HepG2 (cell line): ENCODE measurements around the gene ZFX. TPM values are rescaled to one million over a fixed set of nuclear protein-coding genes. Genes with fewer than 3 reads are reported as not detected.

ENCODE experiments used
- CAMTA2 ChIP-seq: sonication (generic); formaldehyde crosslinking; IDR thresholded peaks from 2 replicates; pipeline ENCODE4 v1.4.0; 2020; ENCODE audit warnings: mild to moderate bottlenecking, missing genetic modification reagents, borderline replicate concordance
- CBX5 ChIP-seq: sonication (generic); formaldehyde crosslinking; IDR thresholded peaks from 2 replicates; pipeline ENCODE4 v1.4.0; 2020; ENCODE audit warnings: missing genetic modification reagents, borderline replicate concordance
- HOXA3 ChIP-seq: sonication (generic); formaldehyde crosslinking; IDR thresholded peaks from 2 replicates; pipeline ENCODE4 v1.5.0; 2020; ENCODE audit warnings: missing genetic modification reagents
- PHF21A ChIP-seq: sonication (generic); formaldehyde crosslinking; IDR thresholded peaks from 2 replicates; pipeline ENCODE4 v1.5.0; 2020; ENCODE audit warnings: mild to moderate bottlenecking, missing genetic modification reagents
- PHF8 ChIP-seq: sonication (generic); formaldehyde crosslinking; IDR thresholded peaks from 2 replicates; pipeline ENCODE4 v1.5.0; 2020; ENCODE audit warnings: missing genetic modification reagents
- PLRG1 ChIP-seq: fragments of 450-650 bp; conservative IDR thresholded peaks from 2 replicates; pipeline ENCODE4 v1.6.1; 2016
- PPARG ChIP-seq: conservative IDR thresholded peaks from 2 replicates; pipeline ENCODE4 v1.6.1; 2016; ENCODE audit warnings: missing biosample characterization, missing genetic modification reagents
- RORA ChIP-seq: sonication (generic); formaldehyde crosslinking; IDR thresholded peaks from 2 replicates; pipeline ENCODE4 v1.5.0; 2020; ENCODE audit warnings: mild to moderate bottlenecking, missing genetic modification reagents, moderate library complexity
- SOX6 ChIP-seq, 2 experiments: fragments of 450-650 bp in 1 of 2; sonication (generic) in 1 of 2; formaldehyde crosslinking in 1 of 2; IDR thresholded peaks; 2 replicates each; pipeline versions ENCODE4 v1.4.0 to v1.6.1; 2017 to 2020; ENCODE audit warnings: antibody characterized with exemption in 1 of 2, mild to moderate bottlenecking in 1 of 2, missing genetic modification reagents in 1 of 2
- TEAD2 ChIP-seq: sonication (generic); formaldehyde crosslinking; IDR thresholded peaks from 2 replicates; pipeline ENCODE4 v1.9.0; 2021; ENCODE audit warnings: missing genetic modification reagents
- YEATS4 ChIP-seq: sonication (generic); formaldehyde crosslinking; IDR thresholded peaks from 2 replicates; pipeline ENCODE4 v1.4.0; 2020; ENCODE audit warnings: missing genetic modification reagents, borderline replicate concordance
- ZNF382 ChIP-seq: sonication (generic); formaldehyde crosslinking; IDR thresholded peaks from 2 replicates; pipeline ENCODE4 v1.5.0; 2020; ENCODE audit warnings: missing genetic modification reagents, mild to moderate bottlenecking, borderline replicate concordance
- ZNF430 ChIP-seq: sonication (generic); formaldehyde crosslinking; IDR thresholded peaks from 2 replicates; pipeline ENCODE4 v1.9.0; 2021; ENCODE audit warnings: mild to moderate bottlenecking, missing genetic modification reagents
- ZNF572 ChIP-seq: sonication (generic); formaldehyde crosslinking; IDR thresholded peaks from 2 replicates; pipeline ENCODE4 v1.5.1; 2020; ENCODE audit warnings: mild to moderate bottlenecking, missing genetic modification reagents
- ZNF605 ChIP-seq: sonication (generic); formaldehyde crosslinking; IDR thresholded peaks from 2 replicates; pipeline ENCODE4 v1.8.0; 2022; ENCODE audit warnings: mild to moderate bottlenecking, missing genetic modification reagents
- ZNF703 ChIP-seq: sonication (generic); formaldehyde crosslinking; IDR thresholded peaks from 2 replicates; pipeline ENCODE4 v1.5.1; 2020; ENCODE audit warnings: missing genetic modification reagents, mild to moderate bottlenecking, moderate library complexity, borderline replicate concordance
- ZNF737 ChIP-seq: sonication (generic); formaldehyde crosslinking; IDR thresholded peaks from 2 replicates; pipeline ENCODE4 v1.5.0; 2020; ENCODE audit warnings: missing genetic modification reagents, mild to moderate bottlenecking, borderline replicate concordance
- polyA plus RNA-seq, 8 experiments: library from polyadenylated mRNA; depleted of rRNA in 3 of 8; stranded (reverse) in 7 of 8; unstranded in 1 of 8; fragments of >200 nt; fragmentation: Illumina TruSeq in 4 of 8; extraction: Trizol in 4 of 8; gene quantifications; 2 replicates each; pipeline versions ENCODE4 v1.2.1 to v1.2.3, GENCODE V29; 2011 to 2016; ENCODE audit warnings: low read depth in 4 of 8, missing spikeins in 1 of 8, mixed read lengths in 1 of 8; ENCODE audit not compliant: insufficient read depth in 1 of 8
- total RNA-seq, 5 experiments: library from RNA; depleted of rRNA; stranded (reverse); fragments of >200 nt; fragmentation: Illumina TruSeq; extraction: Trizol; gene quantifications; 2 replicates each; pipeline ENCODE4 v1.2.3, GENCODE V29; 2016; ENCODE audit warnings: low read depth in 1 of 5
- TF ChIP-seq, protein P1 (sequence below): sonication (generic); formaldehyde crosslinking; IDR thresholded peaks from 2 replicates; pipeline ENCODE4 v1.5.0; 2020; ENCODE audit warnings: mild to moderate bottlenecking, missing genetic modification reagents, borderline replicate concordance
- TF ChIP-seq, protein P2 (sequence below): sonication (generic); formaldehyde crosslinking; IDR thresholded peaks from 2 replicates; pipeline ENCODE4 v1.8.0; 2022; ENCODE audit warnings: missing genetic modification reagents, mild to moderate bottlenecking, moderate library complexity, borderline replicate concordance
- TF ChIP-seq, protein P3 (sequence below): sonication (generic); formaldehyde crosslinking; IDR thresholded peaks from 2 replicates; pipeline ENCODE4 v1.8.1; 2022; ENCODE audit warnings: low read depth, mild to moderate bottlenecking, missing genetic modification reagents

Gene ZFX
- total and polyA plus RNA-seq, 2 of the 13 experiments (the other 11 are each of a cell fraction or from before 2014, with no cell fraction given): 13.8 to 37.3 TPM

- TF ChIP-seq, protein P1, sequence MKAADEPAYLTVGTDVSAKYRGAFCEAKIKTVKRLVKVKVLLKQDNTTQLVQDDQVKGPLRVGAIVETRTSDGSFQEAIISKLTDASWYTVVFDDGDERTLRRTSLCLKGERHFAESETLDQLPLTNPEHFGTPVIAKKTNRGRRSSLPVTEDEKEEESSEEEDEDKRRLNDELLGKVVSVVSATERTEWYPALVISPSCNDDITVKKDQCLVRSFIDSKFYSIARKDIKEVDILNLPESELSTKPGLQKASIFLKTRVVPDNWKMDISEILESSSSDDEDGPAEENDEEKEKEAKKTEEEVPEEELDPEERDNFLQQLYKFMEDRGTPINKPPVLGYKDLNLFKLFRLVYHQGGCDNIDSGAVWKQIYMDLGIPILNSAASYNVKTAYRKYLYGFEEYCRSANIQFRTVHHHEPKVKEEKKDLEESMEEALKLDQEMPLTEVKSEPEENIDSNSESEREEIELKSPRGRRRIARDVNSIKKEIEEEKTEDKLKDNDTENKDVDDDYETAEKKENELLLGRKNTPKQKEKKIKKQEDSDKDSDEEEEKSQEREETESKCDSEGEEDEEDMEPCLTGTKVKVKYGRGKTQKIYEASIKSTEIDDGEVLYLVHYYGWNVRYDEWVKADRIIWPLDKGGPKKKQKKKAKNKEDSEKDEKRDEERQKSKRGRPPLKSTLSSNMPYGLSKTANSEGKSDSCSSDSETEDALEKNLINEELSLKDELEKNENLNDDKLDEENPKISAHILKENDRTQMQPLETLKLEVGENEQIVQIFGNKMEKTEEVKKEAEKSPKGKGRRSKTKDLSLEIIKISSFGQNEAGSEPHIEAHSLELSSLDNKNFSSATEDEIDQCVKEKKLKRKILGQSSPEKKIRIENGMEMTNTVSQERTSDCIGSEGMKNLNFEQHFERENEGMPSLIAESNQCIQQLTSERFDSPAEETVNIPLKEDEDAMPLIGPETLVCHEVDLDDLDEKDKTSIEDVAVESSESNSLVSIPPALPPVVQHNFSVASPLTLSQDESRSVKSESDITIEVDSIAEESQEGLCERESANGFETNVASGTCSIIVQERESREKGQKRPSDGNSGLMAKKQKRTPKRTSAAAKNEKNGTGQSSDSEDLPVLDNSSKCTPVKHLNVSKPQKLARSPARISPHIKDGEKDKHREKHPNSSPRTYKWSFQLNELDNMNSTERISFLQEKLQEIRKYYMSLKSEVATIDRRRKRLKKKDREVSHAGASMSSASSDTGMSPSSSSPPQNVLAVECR (CRISPR knock-in tag): peak; percentile 45; the same call in 1 of the 2 replicates
- TF ChIP-seq PHF8 (CRISPR knock-in tag): peak; percentile 45
- peak; percentile 69; the same call in 1 of the 2 replicates for TF ChIP-seq ZNF430 (CRISPR knock-in tag)
- no peak for TF ChIP-seq TEAD2 (CRISPR knock-in tag)
- no peak for TF ChIP-seq SOX6 (IDR thresholded peaks at IDR 0.05)
- TF ChIP-seq SOX6 (CRISPR knock-in tag; IDR thresholded peaks at IDR 0.05): peak; percentile 29; the same call in 1 of the 2 replicates
- TF ChIP-seq HOXA3: peak; percentile 99
- no peak for TF ChIP-seq ZNF382 (CRISPR knock-in tag)
- TF ChIP-seq, protein P2, sequence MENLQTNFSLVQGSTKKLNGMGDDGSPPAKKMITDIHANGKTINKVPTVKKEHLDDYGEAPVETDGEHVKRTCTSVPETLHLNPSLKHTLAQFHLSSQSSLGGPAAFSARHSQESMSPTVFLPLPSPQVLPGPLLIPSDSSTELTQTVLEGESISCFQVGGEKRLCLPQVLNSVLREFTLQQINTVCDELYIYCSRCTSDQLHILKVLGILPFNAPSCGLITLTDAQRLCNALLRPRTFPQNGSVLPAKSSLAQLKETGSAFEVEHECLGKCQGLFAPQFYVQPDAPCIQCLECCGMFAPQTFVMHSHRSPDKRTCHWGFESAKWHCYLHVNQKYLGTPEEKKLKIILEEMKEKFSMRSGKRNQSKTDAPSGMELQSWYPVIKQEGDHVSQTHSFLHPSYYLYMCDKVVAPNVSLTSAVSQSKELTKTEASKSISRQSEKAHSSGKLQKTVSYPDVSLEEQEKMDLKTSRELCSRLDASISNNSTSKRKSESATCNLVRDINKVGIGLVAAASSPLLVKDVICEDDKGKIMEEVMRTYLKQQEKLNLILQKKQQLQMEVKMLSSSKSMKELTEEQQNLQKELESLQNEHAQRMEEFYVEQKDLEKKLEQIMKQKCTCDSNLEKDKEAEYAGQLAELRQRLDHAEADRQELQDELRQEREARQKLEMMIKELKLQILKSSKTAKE (CRISPR knock-in tag): no peak
- 0 out of 2 replicates have a peak, but pooled peaks have one; percentile 14 for TF ChIP-seq PPARG
- no peak for TF ChIP-seq ZNF703 (CRISPR knock-in tag)
- TF ChIP-seq RORA (CRISPR knock-in tag): no peak
- no peak for TF ChIP-seq ZNF737 (CRISPR knock-in tag)
- TF ChIP-seq ZNF572 (CRISPR knock-in tag): no peak
- peak; percentile 68; the same call in 1 of the 2 replicates for TF ChIP-seq YEATS4 (CRISPR knock-in tag)
- no peak for TF ChIP-seq CAMTA2 (CRISPR knock-in tag)
- TF ChIP-seq PHF21A (CRISPR knock-in tag): no peak
- TF ChIP-seq CBX5 (CRISPR knock-in tag): no peak
- TF ChIP-seq PLRG1: no peak
- TF ChIP-seq, protein P3, sequence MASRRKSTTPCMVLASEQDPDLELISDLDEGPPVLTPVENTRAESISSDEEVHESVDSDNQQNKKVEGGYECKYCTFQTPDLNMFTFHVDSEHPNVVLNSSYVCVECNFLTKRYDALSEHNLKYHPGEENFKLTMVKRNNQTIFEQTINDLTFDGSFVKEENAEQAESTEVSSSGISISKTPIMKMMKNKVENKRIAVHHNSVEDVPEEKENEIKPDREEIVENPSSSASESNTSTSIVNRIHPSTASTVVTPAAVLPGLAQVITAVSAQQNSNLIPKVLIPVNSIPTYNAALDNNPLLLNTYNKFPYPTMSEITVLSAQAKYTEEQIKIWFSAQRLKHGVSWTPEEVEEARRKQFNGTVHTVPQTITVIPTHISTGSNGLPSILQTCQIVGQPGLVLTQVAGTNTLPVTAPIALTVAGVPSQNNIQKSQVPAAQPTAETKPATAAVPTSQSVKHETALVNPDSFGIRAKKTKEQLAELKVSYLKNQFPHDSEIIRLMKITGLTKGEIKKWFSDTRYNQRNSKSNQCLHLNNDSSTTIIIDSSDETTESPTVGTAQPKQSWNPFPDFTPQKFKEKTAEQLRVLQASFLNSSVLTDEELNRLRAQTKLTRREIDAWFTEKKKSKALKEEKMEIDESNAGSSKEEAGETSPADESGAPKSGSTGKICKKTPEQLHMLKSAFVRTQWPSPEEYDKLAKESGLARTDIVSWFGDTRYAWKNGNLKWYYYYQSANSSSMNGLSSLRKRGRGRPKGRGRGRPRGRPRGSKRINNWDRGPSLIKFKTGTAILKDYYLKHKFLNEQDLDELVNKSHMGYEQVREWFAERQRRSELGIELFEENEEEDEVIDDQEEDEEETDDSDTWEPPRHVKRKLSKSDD (CRISPR knock-in tag): peak; percentile 94
- TF ChIP-seq ZNF605: peak; percentile 29; the same call in 1 of the 2 replicates
Measured at GRCh38 chrX:24150051-24150790, 692 bp downstream of the ZFX start (continued).
